Fibroblast of lung (primary cell): ENCODE results near the gene CLN6. TPM values are rescaled to one million over a fixed set of nuclear protein-coding genes. Genes with fewer than 3 reads are reported as not detected.

ENCODE experiments used
- DNase-seq, 2 donors: peaks; one replicate each; pipeline versions ENCODE4 v3.0.0 to v3.0.0-alpha.2; 2010; ENCODE audit warnings: low read depth in 2 of 2
- H2AFZ ChIP-seq: 2 replicates; pipeline ENCODE4 v1.5.1; 2012; ENCODE audit warnings: low read length, control low read depth, inconsistent platforms
- H3K27ac ChIP-seq: 2 replicates; pipeline ENCODE4 v1.5.1; 2011; ENCODE audit warnings: low read length, control low read depth; ENCODE audit not compliant: insufficient read depth
- H3K27me3 ChIP-seq: 2 replicates; pipeline ENCODE4 v1.5.1; 2011; ENCODE audit warnings: mild to moderate bottlenecking, low read length; ENCODE audit not compliant: control insufficient read depth, insufficient read depth
- H3K36me3 ChIP-seq: 2 replicates; pipeline ENCODE4 v1.5.1; 2011; ENCODE audit warnings: low read length; ENCODE audit not compliant: control insufficient read depth, insufficient read depth
- H3K4me1 ChIP-seq: 2 replicates; pipeline ENCODE4 v1.5.1; 2011; ENCODE audit warnings: low read length; ENCODE audit not compliant: control insufficient read depth, insufficient read depth; ENCODE audit errors: extremely low read depth
- H3K4me2 ChIP-seq: 2 replicates; pipeline ENCODE4 v1.5.1; 2011; ENCODE audit warnings: low read length, control low read depth; ENCODE audit not compliant: insufficient read depth; ENCODE audit errors: extremely low read depth
- H3K4me3 ChIP-seq, 4 experiments: fragments of 200-600 bp in 1 of 4; sonication (generic) in 1 of 4; replicated peaks in 1 of 4; 2 replicates each; pipeline ENCODE4 v1.5.1; 2011 to 2016; ENCODE audit warnings: low read length in 4 of 4, low read depth in 3 of 4, mild to moderate bottlenecking in 3 of 4, control low read depth in 2 of 4, inconsistent platforms in 1 of 4, mixed read lengths in 1 of 4; ENCODE audit not compliant: insufficient read depth in 1 of 4; ENCODE audit errors: control extremely low read depth in 1 of 4
- H3K79me2 ChIP-seq: 2 replicates; pipeline ENCODE4 v1.5.1; 2012; ENCODE audit warnings: mild to moderate bottlenecking, low read length, inconsistent platforms; ENCODE audit not compliant: control insufficient read depth, insufficient read depth
- H3K9ac ChIP-seq: 2 replicates; pipeline ENCODE4 v1.5.1; 2011; ENCODE audit warnings: mild to moderate bottlenecking, low read length, control low read depth; ENCODE audit not compliant: insufficient read depth
- H3K9me3 ChIP-seq: 2 replicates; pipeline ENCODE4 v1.5.1; 2012; ENCODE audit warnings: low read depth, low read length; ENCODE audit not compliant: control insufficient read depth, insufficient read depth
- H4K20me1 ChIP-seq: 2 replicates; pipeline ENCODE4 v1.5.1; 2011; ENCODE audit warnings: low read length; ENCODE audit not compliant: control insufficient read depth, insufficient read depth; ENCODE audit errors: extremely low read depth
- EZH2 ChIP-seq: IDR thresholded peaks from 2 replicates; pipeline ENCODE4 v1.5.1; 2012; ENCODE audit warnings: low read length, control low read depth, mild to moderate bottlenecking; ENCODE audit errors: missing control alignments
- polyA plus RNA-seq, 2 donors: library from polyadenylated mRNA; depleted of rRNA in 1 of 2; stranded (reverse) in 1 of 2; unstranded in 1 of 2; fragments of >200 nt; gene quantifications; 2 replicates each; pipeline ENCODE4 v1.2.1, GENCODE V29; 2011 to 2012; ENCODE audit warnings: missing spikeins in 1 of 2
- total RNA-seq: library from RNA; depleted of rRNA; stranded (reverse); fragments of >200 nt; gene quantifications from 2 replicates; pipeline ENCODE4 v1.2.1, GENCODE V29; 2014
- TF ChIP-seq, protein P1 (sequence below), 2 donors: IDR thresholded peaks in 1 of 2; conservative IDR thresholded peaks in 1 of 2; 1 replicate in 1 of 2; 2 replicates in 1 of 2; pipeline ENCODE4 v1.5.1; 2011 to 2012; ENCODE audit warnings: low read length in 2 of 2, control low read depth in 1 of 2, inconsistent platforms in 1 of 2, low read depth in 1 of 2, mild to moderate bottlenecking in 1 of 2

CLN6 gene
- total and polyA plus RNA-seq, 2 donors (not counting 1 experiment from before 2014, with no cell fraction given) = 5.6 to 16.1 TPM

DNA sequence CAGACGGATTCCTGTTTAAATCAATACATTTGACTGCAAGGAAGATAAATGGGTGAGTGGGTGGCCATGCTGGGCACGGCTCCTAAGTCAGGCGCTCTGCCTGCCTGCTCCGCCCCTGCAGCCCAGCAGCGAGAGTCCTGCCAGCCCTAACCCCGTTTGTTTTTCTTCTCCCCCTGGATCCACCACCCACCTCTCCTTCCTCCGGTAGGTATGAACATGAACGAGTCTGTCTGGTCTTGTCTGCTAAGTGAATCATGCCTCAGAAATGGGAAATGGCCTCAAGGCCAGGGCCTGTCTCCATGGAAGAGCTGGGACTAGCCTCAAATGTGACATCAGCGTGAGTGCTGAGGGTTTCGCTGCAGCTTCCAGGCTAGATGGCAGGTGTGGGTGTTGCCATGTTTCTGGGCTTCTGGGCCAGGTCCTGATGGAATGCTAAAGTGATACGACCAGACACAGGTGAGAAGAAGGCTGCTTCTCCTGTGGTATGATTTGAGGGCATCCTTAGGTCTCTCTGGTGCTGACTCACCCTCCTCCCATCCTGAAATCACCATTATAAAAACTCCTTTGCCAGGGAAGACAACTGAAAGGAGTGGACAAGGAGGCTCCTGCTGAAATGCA lies 42.4 kb upstream of the CLN6 start:
- H3K9ac ChIP-seq = no peak overlapping the region

GRCh38 chr15:68268405-68268804 lies 38.9 kb upstream of the CLN6 start:
- Histone ChIP-seq H4K20me1 (no peaks in the 10 kb centered on the region), H3K9ac (no peak overlapping the region), H3K4me3 (no peak overlapping the region), H3K27ac (no peak overlapping the region), H3K4me1 (peaks cover 21% of the 10 kb centered on the region), H3K27me3 (no peaks in the 10 kb centered on the region), H3K79me2 (no peaks in the 10 kb centered on the region), H3K9me3 (no peaks in the 10 kb centered on the region), H2AFZ (no peak overlapping the region), H3K36me3 (no peaks in the 10 kb centered on the region), H3K4me2 (no peak overlapping the region)
- DNase-seq = no peak
- TF ChIP-seq, protein P1, sequence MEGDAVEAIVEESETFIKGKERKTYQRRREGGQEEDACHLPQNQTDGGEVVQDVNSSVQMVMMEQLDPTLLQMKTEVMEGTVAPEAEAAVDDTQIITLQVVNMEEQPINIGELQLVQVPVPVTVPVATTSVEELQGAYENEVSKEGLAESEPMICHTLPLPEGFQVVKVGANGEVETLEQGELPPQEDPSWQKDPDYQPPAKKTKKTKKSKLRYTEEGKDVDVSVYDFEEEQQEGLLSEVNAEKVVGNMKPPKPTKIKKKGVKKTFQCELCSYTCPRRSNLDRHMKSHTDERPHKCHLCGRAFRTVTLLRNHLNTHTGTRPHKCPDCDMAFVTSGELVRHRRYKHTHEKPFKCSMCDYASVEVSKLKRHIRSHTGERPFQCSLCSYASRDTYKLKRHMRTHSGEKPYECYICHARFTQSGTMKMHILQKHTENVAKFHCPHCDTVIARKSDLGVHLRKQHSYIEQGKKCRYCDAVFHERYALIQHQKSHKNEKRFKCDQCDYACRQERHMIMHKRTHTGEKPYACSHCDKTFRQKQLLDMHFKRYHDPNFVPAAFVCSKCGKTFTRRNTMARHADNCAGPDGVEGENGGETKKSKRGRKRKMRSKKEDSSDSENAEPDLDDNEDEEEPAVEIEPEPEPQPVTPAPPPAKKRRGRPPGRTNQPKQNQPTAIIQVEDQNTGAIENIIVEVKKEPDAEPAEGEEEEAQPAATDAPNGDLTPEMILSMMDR (conservative IDR thresholded peaks at IDR 0.05 in 1 of 2, IDR thresholded peaks at IDR 0.05 in 1 of 2; ENCODE audit: low read depth in 1 of 2, low read length in 2 of 2) = no peak
- TF ChIP-seq EZH2 = no peak

More for the DNA sequence above, 42.4 kb upstream of the CLN6 start:
- Histone ChIP-seq H3K27me3 (no peaks in the 10 kb centered on the region), H3K36me3 (no peaks in the 10 kb centered on the region), H3K9me3 (no peaks in the 10 kb centered on the region), H3K4me2 (peak overlapping the region; percentile 63), H3K4me1 (peaks cover 29% of the 10 kb centered on the region), H3K4me3 (peak overlapping the region in 1 of 4 experiments; percentile 23), H4K20me1 (no peaks in the 10 kb centered on the region), H2AFZ (peak overlapping the region; percentile 82), H3K79me2 (no peaks in the 10 kb centered on the region), H3K27ac (peak overlapping the region; percentile 67)
- TF ChIP-seq, protein P1 (conservative IDR thresholded peaks at IDR 0.05 in 1 of 2, IDR thresholded peaks at IDR 0.05 in 1 of 2; ENCODE audit: low read depth in 1 of 2, low read length in 2 of 2) = no peak
- TF ChIP-seq EZH2 = no peak
- peak; percentile 48 to 95 for DNase-seq

- Histone ChIP-seq H3K27me3 (no peaks in the 10 kb centered on the region), H4K20me1 (no peaks in the 10 kb centered on the region), H3K4me1 (no peaks in the 10 kb centered on the region), H2AFZ (no peak overlapping the region), H3K9me3 (no peaks in the 10 kb centered on the region), H3K9ac (no peak overlapping the region), H3K27ac (no peak overlapping the region), H3K4me2 (no peak overlapping the region), H3K79me2 (no peaks in the 10 kb centered on the region), H3K36me3 (no peaks in the 10 kb centered on the region), H3K4me3 (no peak overlapping the region)
- no peak for DNase-seq
- TF ChIP-seq EZH2 = no peak
- TF ChIP-seq, protein P1 (conservative IDR thresholded peaks at IDR 0.05 in 1 of 2, IDR thresholded peaks at IDR 0.05 in 1 of 2; ENCODE audit: low read depth in 1 of 2, low read length in 2 of 2) = no peak
These were observed 36.1 kb upstream of the CLN6 start for GRCh38 chr15:68265674-68266073.
